Peyer's patch (tissue), 4 donors: ENCODE data around the gene TTC9C.

ENCODE experiments used
- POLR2A ChIP-seq, 2 donors: fragments of 450-650 bp; IDR thresholded peaks; one replicate each; pipeline ENCODE4 v1.5.1; 2017; ENCODE audit warnings: antibody characterized with exemption in 2 of 2, mild to moderate bottlenecking in 2 of 2, moderate library complexity in 2 of 2
- TF ChIP-seq, protein P1 (sequence below), 6 experiments: fragments of 450-650 bp in 4 of 6; fragments of 200-600 bp in 2 of 6; sonication (generic) in 1 of 6; IDR thresholded peaks; one replicate each; pipeline ENCODE4 v1.5.1; 2017 to 2019; ENCODE audit warnings: antibody characterized with exemption in 6 of 6, mild to moderate bottlenecking in 3 of 6, moderate library complexity in 1 of 6

DNA sequence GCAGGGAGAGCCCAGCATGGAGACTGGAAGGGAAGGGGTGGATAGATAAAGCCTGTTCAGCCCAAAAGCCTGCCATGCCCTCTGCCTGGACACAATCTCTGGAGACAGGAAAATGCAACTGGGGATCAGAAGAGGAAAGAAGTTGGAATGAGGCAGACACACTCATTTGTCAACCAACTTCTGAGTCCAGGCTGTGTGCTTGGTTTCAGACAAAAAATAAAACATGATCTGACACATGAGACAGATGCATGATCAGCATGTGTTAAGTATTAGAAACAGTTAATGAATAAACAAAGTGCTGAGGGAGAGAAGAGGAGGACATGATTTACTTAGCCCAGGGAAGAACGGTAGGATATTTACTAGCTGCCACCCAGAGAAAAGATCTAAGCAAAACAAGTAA, 39.8 kb upstream of the TTC9C start:
- TF ChIP-seq, protein P1, sequence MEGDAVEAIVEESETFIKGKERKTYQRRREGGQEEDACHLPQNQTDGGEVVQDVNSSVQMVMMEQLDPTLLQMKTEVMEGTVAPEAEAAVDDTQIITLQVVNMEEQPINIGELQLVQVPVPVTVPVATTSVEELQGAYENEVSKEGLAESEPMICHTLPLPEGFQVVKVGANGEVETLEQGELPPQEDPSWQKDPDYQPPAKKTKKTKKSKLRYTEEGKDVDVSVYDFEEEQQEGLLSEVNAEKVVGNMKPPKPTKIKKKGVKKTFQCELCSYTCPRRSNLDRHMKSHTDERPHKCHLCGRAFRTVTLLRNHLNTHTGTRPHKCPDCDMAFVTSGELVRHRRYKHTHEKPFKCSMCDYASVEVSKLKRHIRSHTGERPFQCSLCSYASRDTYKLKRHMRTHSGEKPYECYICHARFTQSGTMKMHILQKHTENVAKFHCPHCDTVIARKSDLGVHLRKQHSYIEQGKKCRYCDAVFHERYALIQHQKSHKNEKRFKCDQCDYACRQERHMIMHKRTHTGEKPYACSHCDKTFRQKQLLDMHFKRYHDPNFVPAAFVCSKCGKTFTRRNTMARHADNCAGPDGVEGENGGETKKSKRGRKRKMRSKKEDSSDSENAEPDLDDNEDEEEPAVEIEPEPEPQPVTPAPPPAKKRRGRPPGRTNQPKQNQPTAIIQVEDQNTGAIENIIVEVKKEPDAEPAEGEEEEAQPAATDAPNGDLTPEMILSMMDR (IDR thresholded peaks at IDR 0.05): no peak
- TF ChIP-seq POLR2A (IDR thresholded peaks at IDR 0.05): no peak
